Ovary (tissue), 9 donors: Measurements from ENCODE around the gene THBS1. TPM values are rescaled to one million over a fixed set of nuclear protein-coding genes. Genes with fewer than 3 reads are reported as not detected.

Source experiments
- DNase-seq, 5 donors: peaks; one replicate each; pipeline ENCODE4 v3.0.0-alpha.2; 2019 to 2020
- H3K27ac ChIP-seq, 2 donors: fragments of 200-600 bp; one replicate each; pipeline versions ENCODE4 v1.5.1 to v1.8.0; 2019 to 2022
- H3K27me3 ChIP-seq: fragments of 200-600 bp; one replicate; pipeline ENCODE4 v1.8.0; 2022
- H3K36me3 ChIP-seq: fragments of 200-600 bp; sonication (generic); one replicate; pipeline ENCODE4 v1.5.1; 2019
- H3K4me1 ChIP-seq: one replicate; pipeline ENCODE4 v1.8.1; 2013; ENCODE audit warnings: mild to moderate bottlenecking, moderate library complexity; ENCODE audit not compliant: insufficient read depth
- H3K4me3 ChIP-seq: fragments of 200-600 bp; sonication (generic); one replicate; pipeline ENCODE4 v1.5.1; 2017
- H3K9me3 ChIP-seq, 2 donors: fragments of 200-600 bp in 1 of 2; sonication (generic) in 1 of 2; one replicate each; pipeline versions ENCODE4 v1.5.1 to v1.8.1; 2013 to 2019; ENCODE audit warnings: mild to moderate bottlenecking in 1 of 2, moderate library complexity in 1 of 2
- EP300 ChIP-seq: sonication (generic); formaldehyde crosslinking; IDR thresholded peaks from one replicate; pipeline ENCODE4 v1.6.1; 2017; ENCODE audit warnings: antibody characterized with exemption
- POLR2A ChIP-seq: fragments of 450-650 bp; IDR thresholded peaks from one replicate; pipeline ENCODE4 v1.6.1; 2017; ENCODE audit warnings: antibody characterized with exemption, mild to moderate bottlenecking, moderate library complexity
- WGBS, 3 donors: extraction: QIAGEN DNeasy Blood & Tissue Kit in 1 of 3; methylation state at CpG; one replicate each; pipeline versions ENCODE4 v1.1.5 to v1.1.7; 2013 to 2017; 5-methylcytosine and 5-hydroxymethylcytosine counted together
- intact Hi-C, 4 donors: fragments of 100-400 bp; cut with DNase I; formaldehyde crosslinking; loops; one replicate each; pipeline versions ENCODE4 v1.11.0 to v1.15.1; 2022 to 2023
- polyA plus RNA-seq, 2 donors: library from polyadenylated mRNA; stranded (reverse); fragments of 200-250 nt in 1 of 2; fragments of 350-450 nt in 1 of 2; fragmentation: Illumina TruSeq in 1 of 2; extraction: RNeasy Lipid Tissue Mini Kit (QIAGEN cat#74804) in 1 of 2; gene quantifications; one replicate each; pipeline ENCODE4 v1.2.3, GENCODE V29; 2013 to 2014
- total RNA-seq, 7 donors: library from RNA; depleted of rRNA in 2 of 7; stranded (reverse); fragments of >200 nt in 2 of 7; fragmentation: NEBNext Ultra II Directional in 3 of 7; extraction: Animal tissue kit (Norgen Biotek cat#: 25700) in 3 of 7; gene quantifications; one replicate each; pipeline versions ENCODE4 v1.1.0 to v1.2.4, GENCODE V29; 2016 to 2023
- TF ChIP-seq, protein P1 (sequence below), 3 donors: fragments of 450-650 bp in 2 of 3; fragments of 200-600 bp in 1 of 3; IDR thresholded peaks; one replicate each; pipeline versions ENCODE4 v1.5.1 to v1.8.0; 2016 to 2022; ENCODE audit warnings: antibody characterized with exemption in 3 of 3, mild to moderate bottlenecking in 1 of 3
- donor health status: DM: no; HTN: no; CAD: no; lungs with moderate emphysema.
- donor health status: DM: no; HTN: no; CAD: no.
- donor health status: Bipolar disorder and iron deficiency.
- donor health status: DM: yes; HTN: yes; CAD: no.
- donor health status: DM: no; HTN: no; CAD: no.
- donor health status: DM: yes; HTN: yes; CAD: no.

The THBS1 gene
- total and polyA plus RNA-seq, 9 donors, result 53.6 to 428 (median 154) TPM

DNA sequence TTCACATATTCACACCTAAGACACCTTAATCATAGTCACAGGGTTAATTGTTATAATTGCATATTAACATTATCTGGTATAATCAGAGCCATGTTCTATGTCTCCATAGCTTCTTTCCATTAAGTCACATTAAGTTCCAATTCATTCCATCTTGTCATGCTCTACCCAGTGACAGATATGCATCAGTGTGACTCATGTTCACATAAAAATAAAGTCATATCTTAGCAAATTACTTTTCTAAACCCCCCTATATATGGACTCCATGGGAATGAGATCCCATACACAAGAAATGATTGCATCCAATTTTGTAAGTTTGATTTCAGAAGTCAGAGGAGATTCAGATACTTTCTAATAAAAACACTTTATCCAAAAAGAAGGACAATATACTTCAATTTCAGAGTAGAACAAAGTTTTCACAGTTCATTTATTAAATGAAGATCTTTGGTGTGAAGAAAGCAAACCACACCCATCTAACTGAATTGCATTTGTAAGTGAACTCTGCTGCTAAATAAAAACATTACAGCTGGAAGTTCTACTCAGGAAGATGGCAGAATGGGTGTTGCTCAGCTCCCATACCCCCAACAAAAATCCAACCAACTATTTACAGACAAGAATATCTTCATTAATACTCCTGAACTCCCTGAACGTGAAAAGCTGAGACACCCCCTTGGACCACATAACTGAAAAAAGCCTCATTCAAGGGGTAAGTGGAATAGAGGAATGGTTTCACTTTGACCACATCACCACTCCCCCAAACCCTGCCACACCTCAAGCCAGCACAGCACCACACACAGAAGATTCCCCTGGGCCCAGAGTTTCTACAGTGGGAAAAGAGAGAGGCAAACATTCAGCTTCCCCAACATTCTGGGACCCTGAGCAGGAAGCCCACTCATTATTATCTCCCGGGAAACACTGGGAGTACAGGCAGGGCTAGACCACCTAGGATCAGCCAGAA is 27.6 kb downstream of the THBS1 start:
- Histone ChIP-seq H3K27me3 (no peaks in the 10 kb centered on the region), H3K4me1 (no peaks in the 10 kb centered on the region), H3K4me3 (no peak overlapping the region), H3K27ac (no peak overlapping the region), H3K36me3 (no peaks in the 10 kb centered on the region), H3K9me3 (no peaks in the 10 kb centered on the region)
- TF ChIP-seq, protein P1, sequence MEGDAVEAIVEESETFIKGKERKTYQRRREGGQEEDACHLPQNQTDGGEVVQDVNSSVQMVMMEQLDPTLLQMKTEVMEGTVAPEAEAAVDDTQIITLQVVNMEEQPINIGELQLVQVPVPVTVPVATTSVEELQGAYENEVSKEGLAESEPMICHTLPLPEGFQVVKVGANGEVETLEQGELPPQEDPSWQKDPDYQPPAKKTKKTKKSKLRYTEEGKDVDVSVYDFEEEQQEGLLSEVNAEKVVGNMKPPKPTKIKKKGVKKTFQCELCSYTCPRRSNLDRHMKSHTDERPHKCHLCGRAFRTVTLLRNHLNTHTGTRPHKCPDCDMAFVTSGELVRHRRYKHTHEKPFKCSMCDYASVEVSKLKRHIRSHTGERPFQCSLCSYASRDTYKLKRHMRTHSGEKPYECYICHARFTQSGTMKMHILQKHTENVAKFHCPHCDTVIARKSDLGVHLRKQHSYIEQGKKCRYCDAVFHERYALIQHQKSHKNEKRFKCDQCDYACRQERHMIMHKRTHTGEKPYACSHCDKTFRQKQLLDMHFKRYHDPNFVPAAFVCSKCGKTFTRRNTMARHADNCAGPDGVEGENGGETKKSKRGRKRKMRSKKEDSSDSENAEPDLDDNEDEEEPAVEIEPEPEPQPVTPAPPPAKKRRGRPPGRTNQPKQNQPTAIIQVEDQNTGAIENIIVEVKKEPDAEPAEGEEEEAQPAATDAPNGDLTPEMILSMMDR (IDR thresholded peaks at IDR 0.05), result no peak
- TF ChIP-seq POLR2A (no peak), EP300 (no peak)
- whole genome bisulfite sequencing, 3 donors, result 88 to 97% (median 91%) methylated on average over 2 of the region's 2 CpGs
- intact Hi-C loops, result no loop called here
- DNase-seq, result no peak

DNA sequence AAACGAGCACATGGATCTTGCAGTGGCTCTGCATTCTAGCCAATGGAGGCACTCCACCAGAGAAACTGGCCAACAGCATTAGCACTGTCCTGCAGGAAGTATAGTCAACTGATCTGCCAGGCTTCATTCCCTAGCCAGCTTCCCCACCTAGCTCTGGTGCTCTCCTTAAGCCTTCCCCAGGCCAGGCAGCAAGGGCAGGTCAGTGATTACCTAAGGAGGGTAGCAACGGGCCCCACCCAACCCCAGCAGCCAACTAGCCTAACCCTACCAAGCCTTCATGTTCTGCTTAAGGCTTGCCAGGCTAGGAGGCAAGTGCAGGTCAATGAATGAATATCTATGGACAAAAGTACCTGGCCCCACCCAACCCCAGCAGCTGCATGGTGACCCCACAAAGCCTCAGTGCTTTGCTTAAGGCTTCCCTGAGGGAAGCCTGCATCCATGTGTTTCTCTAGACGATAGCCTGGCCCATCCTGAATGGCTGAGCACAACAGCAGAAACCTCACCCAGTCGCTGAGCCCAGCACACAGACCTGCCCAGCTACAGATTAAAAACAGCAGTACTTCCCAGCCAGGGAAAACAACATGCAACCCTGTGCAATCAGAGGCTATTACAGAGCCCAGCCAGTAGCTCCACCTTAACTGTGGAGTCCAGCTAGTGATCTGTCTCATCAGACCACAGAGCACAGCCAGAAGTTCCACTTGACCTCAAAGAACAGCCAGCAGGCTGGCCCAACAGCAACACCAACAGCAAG is 28.5 kb downstream of the THBS1 start:
- Histone ChIP-seq H3K9me3 (no peaks in the 10 kb centered on the region), H3K4me1 (no peaks in the 10 kb centered on the region), H3K27me3 (no peaks in the 10 kb centered on the region), H3K27ac (no peak overlapping the region), H3K36me3 (no peaks in the 10 kb centered on the region), H3K4me3 (no peak overlapping the region)
- DNase-seq, result no peak
- TF ChIP-seq POLR2A (no peak), EP300 (no peak)
- TF ChIP-seq, protein P1 (IDR thresholded peaks at IDR 0.05), result no peak
- intact Hi-C loops, result no loop called here
- 84 to 88% (median 85%) methylated on average over 4 of the region's 4 CpGs for WGBS, 3 donors

DNA sequence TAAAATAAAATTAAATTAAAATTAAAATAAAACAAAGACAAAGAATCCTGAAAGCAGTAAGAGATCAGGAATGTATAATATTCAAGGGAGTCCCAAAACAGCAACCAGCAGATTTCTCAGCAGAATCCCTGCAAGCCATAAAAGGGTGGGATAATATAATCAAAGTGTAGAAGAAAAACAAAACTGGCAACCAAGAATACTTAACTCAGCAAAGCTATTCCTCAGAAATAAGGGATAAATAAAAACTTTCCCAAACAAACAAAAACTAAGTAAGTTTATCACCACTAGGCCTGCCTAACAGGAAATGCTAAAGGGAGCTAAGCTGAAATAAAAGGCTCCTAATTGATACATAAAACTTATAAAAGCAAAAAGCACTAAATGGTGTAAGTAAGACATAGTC is 29.8 kb downstream of the THBS1 start:
- no peak for TF ChIP-seq EP300
- TF ChIP-seq, protein P1 (IDR thresholded peaks at IDR 0.05), result no peak
- TF ChIP-seq POLR2A, result no peak
- Histone ChIP-seq H3K36me3 (no peaks in the 10 kb centered on the region), H3K27me3 (no peaks in the 10 kb centered on the region), H3K4me1 (no peaks in the 10 kb centered on the region), H3K4me3 (no peak overlapping the region), H3K27ac (no peak overlapping the region), H3K9me3 (no peaks in the 10 kb centered on the region)
- intact Hi-C loops, result no loop called here
- no peak for DNase-seq

DNA sequence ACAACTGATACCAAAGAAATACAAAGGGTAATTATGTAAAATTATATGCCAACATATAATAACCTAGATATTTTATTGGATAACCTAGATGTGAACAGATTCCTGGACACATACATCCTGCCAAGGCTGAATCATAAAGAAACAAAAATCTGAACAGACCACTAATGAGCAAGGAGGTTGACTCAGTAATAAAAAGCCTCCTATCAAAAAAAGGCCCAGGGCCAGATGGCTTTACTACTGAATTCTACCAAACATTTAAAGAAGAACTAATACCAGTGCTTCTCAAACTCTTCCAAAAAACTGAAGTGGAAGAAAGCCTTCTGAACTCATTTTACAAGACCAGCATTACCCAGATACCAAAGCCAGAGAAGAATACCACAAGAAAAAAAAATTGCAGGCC is 32.4 kb downstream of the THBS1 start:
- Histone ChIP-seq H3K4me3 (no peak overlapping the region), H3K4me1 (no peaks in the 10 kb centered on the region), H3K27me3 (no peaks in the 10 kb centered on the region), H3K9me3 (no peaks in the 10 kb centered on the region), H3K27ac (no peak overlapping the region), H3K36me3 (no peaks in the 10 kb centered on the region)
- intact Hi-C loops, result no loop called here
- no peak for DNase-seq
- no peak for TF ChIP-seq EP300
- TF ChIP-seq, protein P1 (IDR thresholded peaks at IDR 0.05), result no peak
